Neutrophil (primary cell): ENCODE measurements around the gene TAF1A.

ENCODE experiments used
- H3K27ac ChIP-seq: fragments of 200-600 bp; sonication (generic); 2 replicates; pipeline ENCODE4 v1.5.1; 2016; ENCODE audit warnings: mild to moderate bottlenecking, moderate library complexity
- H3K27me3 ChIP-seq: fragments of 200-600 bp; sonication (generic); 2 replicates; pipeline ENCODE4 v1.6.0; 2016; ENCODE audit warnings: mild to moderate bottlenecking
- H3K36me3 ChIP-seq: fragments of 200-600 bp; sonication (generic); 2 replicates; pipeline ENCODE4 v1.5.1; 2017
- H3K4me1 ChIP-seq, 2 experiments: fragments of 200-600 bp in 1 of 2; sonication (generic) in 1 of 2; 1 replicate in 1 of 2; 2 replicates in 1 of 2; pipeline versions ENCODE4 v1.5.1 to v1.6.1; 2013 to 2016; ENCODE audit warnings: low read depth in 1 of 2, low read length in 1 of 2, mild to moderate bottlenecking in 1 of 2, moderate library complexity in 1 of 2; ENCODE audit not compliant: control insufficient read depth in 1 of 2, insufficient read depth in 1 of 2
- H3K4me3 ChIP-seq, 2 experiments: fragments of 200-600 bp in 1 of 2; sonication (generic) in 1 of 2; 1 replicate in 1 of 2; 2 replicates in 1 of 2; pipeline ENCODE4 v1.5.1; 2013 to 2016; ENCODE audit warnings: low read depth in 1 of 2, low read length in 1 of 2, mild to moderate bottlenecking in 1 of 2, moderate library complexity in 1 of 2
- H3K9me3 ChIP-seq: fragments of 200-600 bp; sonication (generic); 2 replicates; pipeline ENCODE4 v1.5.1; 2016
- CTCF ChIP-seq: fragments of 200-600 bp; sonication (generic); IDR thresholded peaks from 2 replicates; pipeline ENCODE4 v1.5.1; 2016; ENCODE audit warnings: antibody characterized with exemption

TAF1A gene

GRCh38 chr1:222618880-222619596, 29.3 kb upstream of the TAF1A start:
- Histone ChIP-seq H3K36me3 (peaks cover 7% of the 10 kb centered on the region), H3K9me3 (no peaks in the 10 kb centered on the region), H3K27ac (no peak overlapping the region), H3K4me1 (peaks cover 15 to 17% of the 10 kb centered on the region in 2 experiments), H3K4me3 (peak overlapping the region; percentile 74 to 84), H3K27me3 (peaks cover 49% of the 10 kb centered on the region)
- no peak for TF ChIP-seq CTCF

- peaks cover 57% of the 10 kb centered on the region for H3K27me3 ChIP-seq
- TF ChIP-seq CTCF: peak; percentile 13
- H3K4me3 ChIP-seq: peak within 1 kb of the TSS; percentile 74 to 84
- H3K9me3 ChIP-seq: no peaks in the 10 kb centered on the region
- H3K36me3 ChIP-seq: peaks cover 3% of the 10 kb centered on the region
- H3K27ac ChIP-seq: peak within 1 kb of the TSS; percentile 65
- H3K4me1 ChIP-seq: peaks cover 15 to 17% of the 10 kb centered on the region in 2 experiments
Observed at GRCh38 chr1:222618001-222618879, 28.5 kb upstream of the TAF1A start, which contains the start of gene MIA3. Gene MIA3, plus strand, starts transcription at chr1:222618097. Its CDS starts 14 bp downstream, at chr1:222618111.

- H3K36me3 ChIP-seq: no peaks in the 10 kb centered on the region
- peak; percentile 4 for TF ChIP-seq CTCF
- H3K27ac ChIP-seq: no peak overlapping the region
- H3K27me3 ChIP-seq: peaks cover 64% of the 10 kb centered on the region
- H3K4me3 ChIP-seq: peak overlapping the region; percentile 72 to 84
- peaks cover 15 to 17% of the 10 kb centered on the region in 2 experiments for H3K4me1 ChIP-seq
- H3K9me3 ChIP-seq: no peaks in the 10 kb centered on the region
Observed at GRCh38 chr1:222617367-222617951, 27.7 kb upstream of the TAF1A start.

GRCh38 chr1:222616525-222616924, 26.8 kb upstream of the TAF1A start:
- Histone ChIP-seq H3K4me3 (no peak overlapping the region), H3K9me3 (no peaks in the 10 kb centered on the region), H3K36me3 (no peaks in the 10 kb centered on the region), H3K27ac (no peak overlapping the region), H3K4me1 (peaks cover 15 to 17% of the 10 kb centered on the region in 2 experiments), H3K27me3 (peaks cover 74% of the 10 kb centered on the region)
- no peak for TF ChIP-seq CTCF

GRCh38 chr1:222613627-222614026, 23.9 kb upstream of the TAF1A start:
- Histone ChIP-seq H3K27me3 (peaks cover 71% of the 10 kb centered on the region), H3K36me3 (no peaks in the 10 kb centered on the region), H3K4me3 (no peak overlapping the region), H3K27ac (no peak overlapping the region), H3K9me3 (no peaks in the 10 kb centered on the region), H3K4me1 (peaks cover 9 to 10% of the 10 kb centered on the region in 2 experiments)
- no peak for TF ChIP-seq CTCF
